Testis (tissue), 3 donors: ENCODE measurements around the gene SSX5. TPM values are rescaled to one million over a fixed set of nuclear protein-coding genes. Genes with fewer than 3 reads are reported as not detected.
"Not testable (repeated sequence)": the region's sequence is repeated elsewhere in the genome, so short reads cannot be mapped to it uniquely, and the experiment has no call there.

ENCODE experiments used
- DNase-seq: peaks from one replicate; pipeline ENCODE4 v3.0.0-alpha.2; 2019
- H3K27ac ChIP-seq, 2 donors: fragments of 200-600 bp; sonication (generic); one replicate each; pipeline ENCODE4 v1.5.1; 2019
- H3K27me3 ChIP-seq: fragments of 200-600 bp; sonication (generic); one replicate; pipeline ENCODE4 v1.5.1; 2019
- H3K36me3 ChIP-seq: fragments of 200-600 bp; sonication (generic); one replicate; pipeline ENCODE4 v1.5.1; 2017; ENCODE audit warnings: low read depth; ENCODE audit errors: missing control alignments
- H3K4me1 ChIP-seq: fragments of 200-600 bp; sonication (generic); one replicate; pipeline ENCODE4 v1.5.1; 2019
- H3K4me3 ChIP-seq, 2 donors: fragments of 200-600 bp; sonication (generic); one replicate each; pipeline ENCODE4 v1.5.1; 2017 to 2019
- H3K9me3 ChIP-seq: fragments of 200-600 bp; sonication (generic); one replicate; pipeline ENCODE4 v1.5.1; 2017
- CTCF ChIP-seq, 3 experiments: fragments of 450-650 bp in 2 of 3; fragments of 200-600 bp in 1 of 3; sonication (generic) in 1 of 3; IDR thresholded peaks; one replicate each; pipeline ENCODE4 v1.5.1; 2016 to 2019; ENCODE audit warnings: antibody characterized with exemption in 3 of 3, mild to moderate bottlenecking in 2 of 3, moderate library complexity in 1 of 3
- POLR2A ChIP-seq: fragments of 450-650 bp; IDR thresholded peaks from one replicate; pipeline ENCODE4 v1.6.1; 2017; ENCODE audit warnings: antibody characterized with exemption, mild to moderate bottlenecking, moderate library complexity
- WGBS, 2 donors: methylation state at CpG; one replicate each; pipeline ENCODE4 v1.1.5; 2018; 5-methylcytosine and 5-hydroxymethylcytosine counted together
- intact Hi-C: fragments of 100-400 bp; cut with DNase I; formaldehyde crosslinking; loops from one replicate; pipeline ENCODE4 v1.15.1; 2023; ENCODE audit warnings: low total_unique reads
- polyA plus RNA-seq: library from polyadenylated mRNA; stranded (reverse); fragments of 350-450 nt; fragmentation: Illumina TruSeq; extraction: RNeasy Lipid Tissue Mini Kit (QIAGEN cat#74804); gene quantifications from one replicate; pipeline ENCODE4 v1.2.3, GENCODE V29; 2014; ENCODE audit warnings: low read depth, low replicate concordance; ENCODE audit not compliant: insufficient read depth
- total RNA-seq, 2 donors: library from RNA; depleted of rRNA; stranded (reverse); fragments of >200 nt; gene quantifications; one replicate each; pipeline ENCODE4 v1.2.3, GENCODE V29; 2016

The SSX5 gene
- total and polyA plus RNA-seq, 3 donors from 2014 or later = 0.47 to 0.59 TPM; not detected in 1

GRCh38 chrX:48165241-48165640 is 31.4 kb downstream of the SSX5 start:
- no peak for DNase-seq
- no peaks in the 10 kb centered on the region for H3K27me3 ChIP-seq
- TF ChIP-seq CTCF (IDR thresholded peaks at IDR 0.05) (no peak), POLR2A (no peak)
- intact Hi-C loops = no loop called here
- no peak overlapping the region for H3K27ac ChIP-seq
- H3K4me1 ChIP-seq = no peaks in the 10 kb centered on the region
- no peaks in the 10 kb centered on the region for H3K36me3 ChIP-seq
- 78 to 79% methylated on average over 9 of the region's 12 CpGs for WGBS, 2 donors
- no peak overlapping the region for H3K4me3 ChIP-seq
- H3K9me3 ChIP-seq = no peaks in the 10 kb centered on the region

GRCh38 chrX:48156014-48156413 is 40.6 kb downstream of the SSX5 start:
- no peaks in the 10 kb centered on the region for H3K9me3 ChIP-seq
- DNase-seq = peak; percentile 10
- WGBS, 2 donors = 70 to 71% methylated on average over 7 to 12 of the region's 12 CpGs
- no peaks in the 10 kb centered on the region for H3K36me3 ChIP-seq
- intact Hi-C loops = no loop called here
- no peak for TF ChIP-seq CTCF (IDR thresholded peaks at IDR 0.05)
- no peak for TF ChIP-seq POLR2A
- no peaks in the 10 kb centered on the region for H3K27me3 ChIP-seq
- no peaks in the 10 kb centered on the region for H3K4me1 ChIP-seq
- H3K4me3 ChIP-seq = no peak overlapping the region
- H3K27ac ChIP-seq = no peak overlapping the region

- no peaks in the 10 kb centered on the region for H3K9me3 ChIP-seq
- no peak overlapping the region for H3K4me3 ChIP-seq
- no peak for DNase-seq
- intact Hi-C loops = no loop called here
- no peak overlapping the region for H3K27ac ChIP-seq
- no peaks in the 10 kb centered on the region for H3K4me1 ChIP-seq
- 77 to 84% methylated on average over 2 of the region's 2 CpGs for WGBS, 2 donors
- no peaks in the 10 kb centered on the region for H3K36me3 ChIP-seq
- no peaks in the 10 kb centered on the region for H3K27me3 ChIP-seq
- TF ChIP-seq POLR2A (no peak), CTCF (IDR thresholded peaks at IDR 0.05) (no peak)
Measured at GRCh38 chrX:48154796-48155195, 41.8 kb downstream of the SSX5 start.

- no peak for DNase-seq
- WGBS, 2 donors = 76 to 81% methylated on average over 10 of the region's 10 CpGs
Measured at GRCh38 chrX:48153769-48154168, 42.8 kb downstream of the SSX5 start.

GRCh38 chrX:48142697-48143096 is 53.9 kb downstream of the SSX5 start:
- H3K36me3 ChIP-seq, H3K9me3 ChIP-seq, H3K4me3 ChIP-seq, H3K27ac ChIP-seq, H3K4me1 ChIP-seq, DNase-seq, intact Hi-C loops, H3K27me3 ChIP-seq: not testable (repeated sequence)
- WGBS, 2 donors = 68 to 71% methylated on average over 10 to 11 of the region's 11 CpGs

More at GRCh38 chrX:48153769-48154168, 42.8 kb downstream of the SSX5 start:
- intact Hi-C loops = no loop called here
- no peaks in the 10 kb centered on the region for H3K9me3 ChIP-seq
- H3K4me1 ChIP-seq = no peaks in the 10 kb centered on the region
- H3K4me3 ChIP-seq = no peak overlapping the region
- no peaks in the 10 kb centered on the region for H3K36me3 ChIP-seq
- no peak overlapping the region for H3K27ac ChIP-seq
- H3K27me3 ChIP-seq = no peaks in the 10 kb centered on the region
- TF ChIP-seq POLR2A = no peak
- no peak for TF ChIP-seq CTCF (IDR thresholded peaks at IDR 0.05)

- H3K27me3 ChIP-seq, H3K4me3 ChIP-seq, H3K4me1 ChIP-seq, intact Hi-C loops, DNase-seq, H3K27ac ChIP-seq, H3K36me3 ChIP-seq, H3K9me3 ChIP-seq: not testable (repeated sequence)
- whole genome bisulfite sequencing, 2 donors = no CpG with 5 or more reads among the region's 2 CpGs
Measured at GRCh38 chrX:48141810-48142508, 54.6 kb downstream of the SSX5 start.

- H3K36me3 ChIP-seq, DNase-seq, H3K27me3 ChIP-seq, H3K4me3 ChIP-seq, intact Hi-C loops, H3K9me3 ChIP-seq, H3K4me1 ChIP-seq, H3K27ac ChIP-seq: not testable (repeated sequence)
- WGBS, 2 donors = 87% methylated on average over 20 of the region's 33 CpGs; no CpG with 5 or more reads in 1 of the 2 donors
Measured at GRCh38 chrX:48139076-48139475, 57.5 kb downstream of the SSX5 start.
